TTC549 (cell line): ENCODE data around the gene VIT.
A peak's percentile ranks its signal among the peaks of the same experiment; 100 is the strongest.

Experiments
- FAIRE-seq: peaks from 2 replicates; lab custom pipeline; 2012; peaks lifted over from hg19 to GRCh38; lab: Jason Lieb, UNC

VIT gene

DNA sequence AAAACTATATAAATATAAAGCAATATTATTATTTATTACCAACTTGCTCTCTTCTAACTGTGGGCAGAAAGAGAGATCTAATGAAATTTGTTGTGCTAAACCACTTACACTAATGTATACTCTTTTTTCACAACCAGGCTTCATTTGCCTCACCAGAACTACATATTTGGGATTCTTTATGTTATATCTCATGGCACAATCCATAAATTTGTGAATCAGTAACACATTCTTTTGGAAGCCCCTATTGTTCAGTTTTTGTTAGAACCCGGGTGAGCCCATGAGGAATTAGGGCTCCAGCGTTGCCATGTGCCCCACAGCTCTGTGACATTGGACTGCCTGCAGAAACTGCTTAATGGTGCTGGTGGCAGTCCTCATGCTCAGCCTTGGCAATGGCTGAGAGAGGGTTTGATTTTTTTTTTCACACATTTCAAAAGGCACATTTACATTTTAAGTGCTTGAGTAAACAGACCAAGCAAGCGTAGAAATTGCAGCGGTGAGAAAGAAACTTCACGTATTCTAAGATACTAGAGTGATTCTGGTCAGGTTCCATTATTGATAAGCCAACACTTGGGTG lies 15.3 kb downstream of the VIT start:
- FAIRE-seq: no peak

DNA sequence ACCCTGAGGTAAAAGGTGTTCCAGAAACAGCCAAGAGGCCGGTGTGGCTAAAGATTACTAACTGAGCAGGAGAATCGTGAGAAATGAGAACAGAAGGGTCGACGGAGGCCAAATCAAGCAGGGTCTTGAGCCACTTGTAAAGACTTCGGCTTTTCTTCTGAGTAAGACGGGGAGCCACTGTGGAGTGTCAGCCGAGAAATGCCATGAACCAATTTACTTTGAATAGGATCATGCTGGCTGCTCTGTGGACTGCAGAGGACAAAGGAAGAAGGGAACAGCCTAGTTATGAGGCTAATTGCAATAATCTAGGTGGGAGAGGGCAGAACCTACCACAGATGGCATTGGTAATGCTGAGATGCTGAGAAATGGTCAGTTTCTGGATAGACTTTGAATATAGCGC lies 16.8 kb downstream of the VIT start:
- FAIRE-seq: no peak

- FAIRE-seq: no peak
These were observed 19.6 kb downstream of the VIT start for GRCh38 chr2:36716111-36716510.

- no peak for FAIRE-seq
These were observed 21.2 kb downstream of the VIT start for GRCh38 chr2:36717603-36718266.

GRCh38 chr2:36727550-36727949 lies 31.0 kb downstream of the VIT start:
- no peak for FAIRE-seq

DNA sequence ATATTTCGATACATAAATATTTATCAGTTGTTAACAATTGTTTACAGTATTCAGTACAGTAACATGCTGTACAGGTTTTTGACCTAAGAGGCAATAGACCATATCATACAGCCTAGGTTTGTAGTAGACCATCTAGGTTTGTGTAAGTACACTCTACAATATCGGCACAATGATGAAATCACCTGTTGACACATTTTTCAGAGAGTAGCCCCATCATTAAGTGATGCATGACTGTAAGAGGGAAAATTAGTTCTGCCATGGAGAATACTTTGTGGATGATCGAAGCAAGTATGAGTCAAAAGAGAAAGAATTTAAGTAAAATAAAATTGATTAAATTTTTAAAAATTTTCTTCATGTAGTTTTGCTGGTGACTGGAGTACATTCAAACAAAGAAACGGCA lies 32.6 kb downstream of the VIT start:
- peak; percentile 17 for FAIRE-seq

DNA sequence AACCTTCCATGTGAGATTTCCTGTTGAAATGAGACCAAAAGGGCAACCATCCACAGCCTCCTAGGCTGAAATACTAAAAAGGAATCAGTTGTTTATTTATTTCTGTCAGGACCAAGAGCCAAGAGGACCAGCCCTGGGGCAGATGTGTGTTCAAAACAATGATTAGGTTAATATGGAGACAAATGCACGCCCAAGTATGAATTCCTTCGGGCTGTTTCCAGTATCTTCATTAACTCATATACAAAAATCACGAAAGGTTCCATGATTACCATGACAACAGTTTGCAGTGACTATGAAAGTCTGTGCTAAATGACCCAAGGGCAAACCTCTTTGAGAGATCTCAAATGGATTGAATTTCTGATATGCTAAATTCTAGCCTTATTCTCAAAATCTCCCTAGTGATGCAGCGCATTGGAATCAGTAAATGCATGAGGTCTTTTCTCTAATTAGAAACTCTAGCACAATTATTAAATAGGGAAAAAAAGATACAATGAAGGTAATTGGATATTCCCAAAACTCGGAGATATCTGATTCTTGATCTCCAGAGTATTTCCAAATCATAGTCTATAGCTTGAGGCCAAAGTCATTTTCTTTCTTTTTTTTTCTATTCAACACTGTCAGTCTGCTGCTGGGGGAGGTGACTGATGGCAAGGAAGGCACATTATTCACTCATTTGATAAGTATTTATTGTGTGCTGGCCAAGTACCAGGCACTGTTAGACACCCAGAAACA lies 35.6 kb downstream of the VIT start:
- FAIRE-seq: no peak

GRCh38 chr2:36732673-36733036 lies 36.1 kb downstream of the VIT start:
- no peak for FAIRE-seq

- no peak for FAIRE-seq
These were observed 36.7 kb downstream of the VIT start for GRCh38 chr2:36733215-36733614.

DNA sequence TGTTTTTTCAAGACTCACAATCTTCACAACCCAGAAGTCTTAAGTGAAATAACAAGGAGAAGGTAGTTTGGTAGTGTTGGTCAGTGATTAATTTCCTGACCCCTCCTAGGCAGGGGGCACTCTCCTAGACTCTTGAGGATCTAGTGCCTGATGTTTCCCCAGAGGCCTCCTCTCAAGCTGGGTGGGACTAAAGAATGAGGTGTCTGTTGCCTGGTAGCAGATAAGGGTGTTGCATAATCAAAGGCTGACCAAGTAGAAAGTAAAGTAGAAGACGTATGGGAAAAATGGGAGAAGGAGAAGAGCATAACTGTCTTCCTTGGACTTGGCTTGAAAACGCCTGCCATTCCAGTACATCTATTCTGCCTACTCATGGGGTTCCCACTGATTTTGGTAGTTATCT lies 37.8 kb downstream of the VIT start:
- no peak for FAIRE-seq

DNA sequence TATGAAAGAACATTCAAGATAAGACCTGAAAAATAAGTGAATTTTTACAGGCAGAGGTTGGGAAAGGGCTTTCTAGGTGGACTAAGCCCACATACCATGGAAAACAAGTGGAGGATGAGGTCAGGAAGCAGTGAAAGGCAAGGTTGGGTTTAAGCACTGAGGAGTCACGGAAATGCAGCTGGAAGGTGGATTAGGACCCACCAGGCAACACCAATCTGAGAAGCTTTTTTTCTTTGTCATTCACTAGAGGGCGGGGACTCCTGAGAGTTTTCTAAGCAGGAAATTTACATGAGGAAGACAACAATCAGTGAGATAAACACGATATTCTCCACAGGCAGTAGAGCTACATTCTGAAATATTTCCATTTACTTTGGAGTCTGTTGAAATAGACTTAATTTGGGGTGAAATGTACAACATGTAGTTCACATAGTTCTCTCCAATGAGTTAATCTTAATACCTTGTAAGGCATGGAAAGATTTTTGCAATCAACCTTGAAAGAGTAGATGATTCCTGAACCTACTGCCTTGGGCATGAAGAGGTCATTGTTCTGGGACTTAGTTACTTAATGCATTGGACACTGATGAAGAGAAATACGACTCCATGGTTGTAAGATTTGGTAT lies 40.7 kb downstream of the VIT start:
- no peak for FAIRE-seq

- no peak for FAIRE-seq
These were observed 43.6 kb downstream of the VIT start for GRCh38 chr2:36740061-36740460.

- no peak for FAIRE-seq
These were observed 44.8 kb downstream of the VIT start for GRCh38 chr2:36741188-36741837.

DNA sequence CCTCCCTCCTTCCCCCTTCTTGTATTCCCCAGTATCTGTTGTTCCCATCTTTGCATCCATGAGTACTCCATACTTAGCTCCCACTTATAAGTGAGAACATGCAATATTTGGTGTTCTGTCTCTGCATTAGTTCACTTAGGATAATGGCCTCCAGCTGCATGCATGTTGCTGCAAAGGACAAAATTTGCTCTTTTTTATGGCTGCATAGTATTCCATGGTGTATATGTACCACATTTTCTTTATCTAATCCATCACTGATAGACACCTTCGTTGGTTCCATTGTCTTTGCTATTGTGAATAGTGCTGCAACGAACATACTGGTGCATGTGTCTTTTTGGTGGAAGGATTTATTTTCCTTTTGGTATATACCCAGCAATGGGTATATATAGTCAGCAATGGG lies 47.4 kb downstream of the VIT start:
- no peak for FAIRE-seq

DNA sequence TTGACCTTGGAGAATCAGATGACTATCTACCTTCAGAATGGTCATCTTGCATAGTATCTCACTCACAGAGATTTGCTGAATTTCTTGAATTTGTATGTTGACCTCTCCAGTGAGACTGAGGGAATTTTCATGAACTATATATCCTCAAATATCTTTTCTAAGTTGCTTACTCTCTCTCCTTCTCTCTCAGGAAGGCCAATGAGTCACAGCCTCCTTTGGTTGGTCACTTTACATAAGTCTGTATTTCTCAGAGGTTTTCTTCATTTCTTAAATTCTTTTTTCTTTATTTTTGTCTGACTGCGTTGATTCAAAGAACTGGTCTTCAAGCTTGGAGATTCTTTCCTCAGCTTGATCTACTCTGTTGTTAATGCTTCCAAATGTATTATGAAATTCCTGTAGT lies 51.7 kb downstream of the VIT start:
- FAIRE-seq: no peak

- FAIRE-seq: no peak
These were observed 53.6 kb downstream of the VIT start for GRCh38 chr2:36750101-36750500.

GRCh38 chr2:36753706-36754221 lies 57.3 kb downstream of the VIT start:
- no peak for FAIRE-seq

DNA sequence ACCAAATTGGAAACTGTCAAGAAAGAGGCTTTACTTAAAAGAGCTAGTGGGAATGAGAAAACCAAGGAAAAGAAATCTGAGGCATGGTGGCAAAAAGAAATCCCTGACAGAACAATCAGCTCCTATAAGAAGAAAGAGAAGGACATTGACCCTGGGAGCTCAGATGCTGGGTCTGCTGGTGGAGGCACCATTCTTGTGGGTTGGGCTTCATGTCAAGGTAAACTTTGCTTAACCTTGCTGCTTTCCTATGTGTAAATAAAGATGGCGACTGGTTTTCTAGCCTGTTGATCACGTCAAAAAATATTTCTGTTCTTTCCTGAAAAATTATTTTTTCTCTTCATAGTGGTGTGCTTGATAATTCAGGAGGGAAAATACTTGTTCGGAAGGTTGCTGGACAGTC lies 58.1 kb downstream of the VIT start:
- no peak for FAIRE-seq

DNA sequence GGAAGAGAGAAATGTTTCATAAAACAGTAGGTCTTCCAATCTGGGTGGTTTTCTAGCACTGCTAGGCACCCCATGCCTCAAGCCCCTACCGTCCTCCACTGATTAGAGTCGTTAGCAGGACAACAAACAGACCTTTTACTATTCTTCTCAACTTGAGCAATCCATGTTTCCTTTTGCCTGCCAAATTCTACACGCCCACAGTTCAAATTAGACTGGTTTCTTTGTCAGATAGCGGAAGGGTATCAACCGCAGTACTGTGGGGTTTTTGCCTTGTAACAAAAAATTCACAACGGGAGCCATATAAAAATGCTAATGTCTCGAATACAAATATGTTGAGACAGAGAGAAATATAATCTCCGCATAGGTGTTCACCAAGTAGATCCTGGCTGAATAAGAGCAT lies 59.9 kb downstream of the VIT start:
- no peak for FAIRE-seq

DNA sequence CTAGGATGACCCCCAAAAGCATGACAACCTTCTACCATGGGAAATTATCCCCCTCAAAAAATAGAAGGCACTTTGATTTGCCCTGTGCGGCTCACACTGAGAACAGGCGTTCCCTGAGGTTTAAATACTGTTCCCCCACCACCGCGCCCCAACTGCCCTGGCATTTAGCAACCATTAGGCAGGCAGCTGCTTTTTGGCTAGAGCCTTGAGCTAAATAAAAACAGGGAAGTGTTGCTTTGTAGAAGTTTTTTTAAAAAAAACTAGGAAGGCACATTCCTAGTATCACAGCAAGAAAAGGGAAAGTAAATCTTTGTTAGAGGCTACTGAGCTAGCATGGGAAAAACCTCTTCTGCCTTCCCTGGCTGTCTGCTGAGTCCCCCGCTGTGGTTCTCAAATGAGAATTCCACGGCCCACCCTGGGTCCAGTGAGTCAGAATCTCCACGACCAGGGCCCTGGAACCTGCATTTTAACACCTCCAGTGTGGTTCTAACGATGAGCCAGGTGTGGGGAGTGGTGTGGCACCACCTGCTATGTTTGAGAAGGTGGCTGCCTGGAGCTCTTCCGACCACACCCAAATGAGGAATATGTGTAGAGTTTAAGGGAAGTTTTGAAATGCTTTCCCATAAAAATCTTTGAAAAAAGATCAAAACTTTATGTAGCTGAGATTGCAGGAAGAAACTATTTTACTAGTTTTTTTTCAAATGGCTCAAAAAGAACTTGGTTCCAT lies 66.4 kb downstream of the VIT start:
- no peak for FAIRE-seq

DNA sequence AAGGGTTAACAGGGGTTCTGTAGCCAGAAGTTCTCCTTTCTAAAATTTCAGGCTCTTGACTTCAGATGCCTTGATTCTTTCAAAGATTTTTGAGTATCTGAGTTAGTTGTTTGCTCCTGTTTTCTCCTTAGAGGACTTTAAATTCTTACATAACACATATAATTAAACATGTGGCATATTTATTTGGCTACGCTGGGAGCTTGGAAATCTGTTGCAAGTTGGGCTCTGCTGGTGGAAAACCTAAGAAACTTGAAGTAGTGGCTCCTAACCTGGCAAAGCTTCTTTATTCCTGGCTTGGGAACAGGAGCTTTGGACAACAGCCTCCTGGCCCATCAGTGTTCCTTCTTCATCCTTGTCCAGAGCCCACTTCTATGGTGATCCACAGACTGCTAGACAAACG lies 72.6 kb downstream of the VIT start:
- no peak for FAIRE-seq
